Lung (tissue), 12 donors: Measurements from ENCODE around the gene GFOD1. TPM values are rescaled to one million over a fixed set of nuclear protein-coding genes. Genes with fewer than 3 reads are reported as not detected.
A peak's percentile ranks its signal among the peaks of the same experiment; 100 is the strongest.

Source experiments
- ATAC-seq: fragments of 200-7000 bp; cut with Tn5 transposase; one replicate; pipeline ENCODE4 v1.9.1; 2020; ENCODE audit warnings: moderate number of reproducible peaks; ENCODE audit not compliant: insufficient read depth, low FRiP score
- DNase-seq, 3 donors: peaks; one replicate each; pipeline ENCODE4 v3.0.0-alpha.2; 2013 to 2017
- H3K27ac ChIP-seq, 2 donors: one replicate each; pipeline ENCODE4 v1.5.1; 2013; ENCODE audit warnings: mild to moderate bottlenecking in 2 of 2, moderate library complexity in 2 of 2, control low read depth in 1 of 2, inconsistent platforms in 1 of 2, low read depth in 1 of 2, low read length in 1 of 2
- H3K27me3 ChIP-seq, 3 donors: one replicate each; pipeline ENCODE4 v1.5.1; 2013; ENCODE audit warnings: low read length in 2 of 3; ENCODE audit not compliant: control insufficient read depth in 3 of 3, insufficient read depth in 3 of 3
- H3K36me3 ChIP-seq, 4 donors: one replicate each; pipeline ENCODE4 v1.5.1; 2013; ENCODE audit warnings: low read length in 4 of 4, mild to moderate bottlenecking in 1 of 4, moderate library complexity in 1 of 4; ENCODE audit not compliant: control insufficient read depth in 4 of 4, insufficient read depth in 4 of 4
- H3K4me1 ChIP-seq, 5 donors: one replicate each; pipeline ENCODE4 v1.5.1; 2013; ENCODE audit warnings: low read length in 5 of 5, mild to moderate bottlenecking in 2 of 5, moderate library complexity in 1 of 5; ENCODE audit not compliant: control insufficient read depth in 5 of 5, insufficient read depth in 5 of 5
- H3K4me3 ChIP-seq: one replicate; pipeline ENCODE4 v1.5.1; 2013; ENCODE audit warnings: mild to moderate bottlenecking, control low read depth, moderate library complexity
- H3K9ac ChIP-seq, 2 donors: one replicate each; pipeline ENCODE4 v1.5.1; 2013; ENCODE audit warnings: low read length in 2 of 2, control low read depth in 1 of 2; ENCODE audit not compliant: insufficient read depth in 1 of 2
- H3K9me3 ChIP-seq, 4 donors: one replicate each; pipeline ENCODE4 v1.5.1; 2013; ENCODE audit warnings: low read length in 3 of 4, mild to moderate bottlenecking in 1 of 4, moderate library complexity in 1 of 4; ENCODE audit not compliant: control insufficient read depth in 4 of 4, insufficient read depth in 3 of 4
- CTCF ChIP-seq: IDR thresholded peaks from 2 replicates; pipeline ENCODE4 v1.5.1; 2012; ENCODE audit warnings: mild to moderate bottlenecking; ENCODE audit errors: control extremely low read depth, extremely low read depth
- WGBS, 2 donors: extraction: QIAGEN DNeasy Blood & Tissue Kit; methylation state at CpG; one replicate each; pipeline ENCODE4 v1.1.7; 2013; 5-methylcytosine and 5-hydroxymethylcytosine counted together
- polyA plus RNA-seq, 2 donors: library from polyadenylated mRNA; stranded (reverse); fragments of 200-250 nt; gene quantifications; one replicate each; pipeline ENCODE4 v1.2.1, GENCODE V29; 2013
- total RNA-seq, 2 donors: library from RNA; depleted of rRNA in 1 of 2; stranded (reverse); fragments of >200 nt in 1 of 2; gene quantifications; one replicate each; pipeline ENCODE4 v1.2.1, GENCODE V29; 2014 to 2021
- donor health status: control.
- donor health status: control.
- donor health status: Bipolar disorder and iron deficiency.
- donor health status: healthy.
- donor health status: DM: yes; HTN: yes; CAD: no.

GFOD1 gene
- total and polyA plus RNA-seq, 4 donors, result 4.0 to 22.8 (median 7.9) TPM

GRCh38 chr6:13360671-13361540 lies 126.5 kb downstream of the GFOD1 start:
- peaks cover 0 to 8% (median 0%) of the 10 kb centered on the region in 5 donors for H3K4me1 ChIP-seq
- H3K36me3 ChIP-seq, result peaks cover 0 to 14% (median 4%) of the 10 kb centered on the region in 4 donors
- no peak for TF ChIP-seq CTCF
- no peak overlapping the region for H3K4me3 ChIP-seq
- 62 to 68% methylated on average over 6 of the region's 6 CpGs for WGBS, 2 donors
- no peak for ATAC-seq
- no peaks in the 10 kb centered on the region for H3K27me3 ChIP-seq
- no peak for DNase-seq
- no peak overlapping the region for H3K9ac ChIP-seq
- no peaks in the 10 kb centered on the region for H3K9me3 ChIP-seq
- H3K27ac ChIP-seq, result peak overlapping the region in 1 of 2 donors; percentile 15

- Histone ChIP-seq H3K9me3 (no peaks in the 10 kb centered on the region), H3K36me3 (peaks cover 0 to 4% (median 0%) of the 10 kb centered on the region in 4 donors), H3K4me1 (peaks cover 0 to 20% (median 13%) of the 10 kb centered on the region in 5 donors), H3K27me3 (no peaks in the 10 kb centered on the region), H3K9ac (no peak overlapping the region), H3K4me3 (no peak overlapping the region), H3K27ac (no peak overlapping the region)
- DNase-seq (no peak), ATAC-seq (no peak)
- TF ChIP-seq CTCF, result no peak
- 90 to 92% methylated on average over 6 of the region's 6 CpGs for WGBS, 2 donors
These were observed 128.1 kb downstream of the GFOD1 start for GRCh38 chr6:13359287-13359686.

- H3K4me1 ChIP-seq, result peaks cover 0 to 21% (median 15%) of the 10 kb centered on the region in 5 donors
- ATAC-seq (no peak), DNase-seq (no peak)
- H3K27ac ChIP-seq, result no peak overlapping the region
- TF ChIP-seq CTCF, result no peak
- no peaks in the 10 kb centered on the region for H3K9me3 ChIP-seq
- H3K4me3 ChIP-seq, result no peak overlapping the region
- H3K9ac ChIP-seq, result no peak overlapping the region
- WGBS, 2 donors, result 92% methylated on average over 2 of the region's 2 CpGs
- H3K27me3 ChIP-seq, result no peaks in the 10 kb centered on the region
- H3K36me3 ChIP-seq, result peaks cover 0 to 2% (median 0%) of the 10 kb centered on the region in 4 donors
These were observed 128.9 kb downstream of the GFOD1 start for GRCh38 chr6:13358511-13358910.
